ENCODE measurements around the gene TMEM201.

- TF ChIP-seq ZNF302 (tag by site-specific recombination; IDR thresholded peaks at IDR 0.05; ENCODE audit: low read depth) = no peak
- TF ChIP-seq CTCF (tag by site-specific recombination; IDR thresholded peaks at IDR 0.05) = no peak
- TF ChIP-seq ZNF280D (tag by site-specific recombination; IDR thresholded peaks at IDR 0.05) = no peak
- TF ChIP-seq ZNF362 (tag by site-specific recombination; IDR thresholded peaks at IDR 0.05) = no peak
- no peak for TF ChIP-seq ZBTB10 (tag by site-specific recombination; IDR thresholded peaks at IDR 0.05)
- no peak for TF ChIP-seq ZNF596 (tag by site-specific recombination; IDR thresholded peaks at IDR 0.05)
- TF ChIP-seq ZNF112 (tag by site-specific recombination; IDR thresholded peaks at IDR 0.05) = no peak
- no peak for TF ChIP-seq ZBTB49 (tag by site-specific recombination; IDR thresholded peaks at IDR 0.05; ENCODE audit: low read depth)
Observed at GRCh38 chr1:9628541-9629444, 40.1 kb downstream of the TMEM201 start.
